IMR-90 (cell line): ENCODE data around the gene SPRYD7. TPM values are rescaled to one million over a fixed set of nuclear protein-coding genes. Genes with fewer than 3 reads are reported as not detected.
A peak's percentile ranks its signal among the peaks of the same experiment; 100 is the strongest.

ENCODE experiments used
- ATAC-seq: fragments of 200-7000 bp; cut with Tn5 transposase; 2 replicates; pipeline ENCODE4 v1.9.1; 2020; ENCODE audit warnings: low read depth, mild to moderate bottlenecking, moderate library complexity
- BruUV-seq: library from RNA; stranded (reverse); fragments of 400-500 nt; replicated peaks from 2 replicates; lab custom pipeline; 2021; lab: Mats Ljungman, UMichigan
- CTCF ChIA-PET: fragments of 300-600 bp; formaldehyde crosslinking; extraction: SDS; loops from one replicate; lab custom pipeline; 2021; ENCODE audit warnings: antibody characterized with exemption; lab: Yijun Ruan, JAX
- POLR2A ChIA-PET: fragments of 300-600 bp; sonication (Branson Sonifier 250); formaldehyde crosslinking; loops from one replicate; lab custom pipeline; 2022; ENCODE audit warnings: antibody characterized with exemption; ENCODE audit not compliant: unreplicated experiment; lab: Charles Lee
- DNase-seq: peaks from one replicate; pipeline ENCODE4 v3.0.0; 2013
- H2AFZ ChIP-seq: replicated peaks from 2 replicates; pipeline ENCODE3; 2013; ENCODE audit warnings: low read length, mild to moderate bottlenecking; ENCODE audit not compliant: poor library complexity
- H2AK5ac ChIP-seq: 2 replicates; pipeline ENCODE4 v1.6.1; 2013; ENCODE audit warnings: low read depth, low read length, inconsistent platforms
- H2AK9ac ChIP-seq: replicated peaks from 2 replicates; pipeline ENCODE3; 2013; ENCODE audit warnings: mild to moderate bottlenecking, low read depth, low read length, moderate library complexity; ENCODE audit not compliant: poor library complexity
- H2BK120ac ChIP-seq: 2 replicates; pipeline ENCODE4 v1.6.1; 2013; ENCODE audit warnings: low read depth, low read length, inconsistent platforms
- H2BK15ac ChIP-seq: 3 replicates; pipeline ENCODE4 v1.6.1; 2013; ENCODE audit warnings: low read depth, low read length, inconsistent platforms
- H2BK20ac ChIP-seq: 2 replicates; pipeline ENCODE4 v1.6.1; 2013; ENCODE audit warnings: low read depth, mild to moderate bottlenecking, inconsistent platforms, low read length, moderate library complexity
- H2BK5ac ChIP-seq: 2 replicates; pipeline ENCODE4 v1.6.1; 2013; ENCODE audit warnings: mild to moderate bottlenecking, low read depth, low read length, inconsistent platforms; ENCODE audit not compliant: poor library complexity, severe bottlenecking
- H3K14ac ChIP-seq: replicated peaks from 2 replicates; pipeline ENCODE4 v1.6.1; 2013; ENCODE audit warnings: low read depth, low read length, inconsistent platforms
- H3K18ac ChIP-seq: 2 replicates; pipeline ENCODE4 v1.6.1; 2013; ENCODE audit warnings: low read depth, low read length, control low read depth
- H3K23ac ChIP-seq: 2 replicates; pipeline ENCODE4 v1.6.1; 2013; ENCODE audit warnings: low read depth, low read length, inconsistent platforms
- H3K27ac ChIP-seq: 2 replicates; pipeline ENCODE4 v1.5.1; 2013; ENCODE audit warnings: mild to moderate bottlenecking, control low read depth, low read length; ENCODE audit not compliant: insufficient read depth
- H3K27me3 ChIP-seq: 2 replicates; pipeline ENCODE4 v1.6.1; 2013; ENCODE audit warnings: low read length; ENCODE audit not compliant: control insufficient read depth, insufficient read depth
- H3K36me3 ChIP-seq: 2 replicates; pipeline ENCODE4 v1.6.1; 2013; ENCODE audit warnings: low read length, mixed read lengths; ENCODE audit not compliant: control insufficient read depth, insufficient read depth
- H3K4ac ChIP-seq: 2 replicates; pipeline ENCODE4 v1.6.1; 2013; ENCODE audit warnings: low read depth, low read length, inconsistent platforms
- H3K4me1 ChIP-seq: 2 replicates; pipeline ENCODE4 v1.6.1; 2013; ENCODE audit warnings: low read length, mixed read lengths; ENCODE audit not compliant: control insufficient read depth, insufficient read depth
- H3K4me2 ChIP-seq: 2 replicates; pipeline ENCODE4 v1.6.1; 2013; ENCODE audit warnings: low read depth, mild to moderate bottlenecking, control low read depth, low read length, moderate library complexity
- H3K4me3 ChIP-seq: 2 replicates; pipeline ENCODE4 v1.5.1; 2013; ENCODE audit warnings: low read depth, mild to moderate bottlenecking, control low read depth, low read length, moderate library complexity; ENCODE audit not compliant: insufficient read depth
- H3K56ac ChIP-seq: 2 replicates; pipeline ENCODE4 v1.6.1; 2013; ENCODE audit warnings: low read length, inconsistent platforms; ENCODE audit not compliant: insufficient read depth; ENCODE audit errors: extremely low read depth
- H3K79me1 ChIP-seq, 2 experiments: 2 replicates each; pipeline ENCODE4 v1.6.1; 2013; ENCODE audit warnings: low read length in 2 of 2, inconsistent platforms in 1 of 2, low read depth in 1 of 2
- H3K9ac ChIP-seq: 2 replicates; pipeline ENCODE4 v1.6.1; 2013; ENCODE audit warnings: low read depth, low read length, control low read depth
- H3K9me1 ChIP-seq: 2 replicates; pipeline ENCODE4 v1.6.1; 2013; ENCODE audit warnings: low read length, inconsistent platforms; ENCODE audit not compliant: insufficient read depth
- H3K9me3 ChIP-seq: 2 replicates; pipeline ENCODE4 v1.6.1; 2013; ENCODE audit warnings: low read length; ENCODE audit not compliant: control insufficient read depth, insufficient read depth
- H4K20me1 ChIP-seq: 2 replicates; pipeline ENCODE4 v1.6.1; 2013; ENCODE audit warnings: low read length, inconsistent platforms; ENCODE audit not compliant: insufficient read depth
- H4K5ac ChIP-seq: 2 replicates; pipeline ENCODE4 v1.6.1; 2013; ENCODE audit warnings: mild to moderate bottlenecking, low read depth, low read length, control low read depth
- H4K8ac ChIP-seq, 2 experiments: 2 replicates each; pipeline ENCODE4 v1.6.1; 2013; ENCODE audit warnings: low read depth in 2 of 2, low read length in 2 of 2, control low read depth in 1 of 2, inconsistent platforms in 1 of 2
- H4K91ac ChIP-seq: 2 replicates; pipeline ENCODE4 v1.6.1; 2013; ENCODE audit warnings: low read depth, low read length, inconsistent platforms; ENCODE audit not compliant: insufficient read depth
- CEBPB ChIP-seq: IDR thresholded peaks from 2 replicates; pipeline ENCODE4 v1.6.1; 2012; ENCODE audit warnings: low read depth, low read length, improper control_type of control experiment
- MAFK ChIP-seq: IDR thresholded peaks from 2 replicates; pipeline ENCODE4 v1.6.1; 2012; ENCODE audit warnings: low read depth, low read length, improper control_type of control experiment
- RFX5 ChIP-seq: IDR thresholded peaks from 2 replicates; pipeline ENCODE4 v1.8.0; 2012; ENCODE audit warnings: low read depth, mild to moderate bottlenecking, low read length, moderate library complexity
- dilution Hi-C: fragments of 300-500 bp; cut with HindIII; formaldehyde crosslinking; loops from one replicate; pipeline ENCODE4 v1.14.3; 2018; ENCODE audit warnings: low sequenced_read_pairs; ENCODE audit not compliant: unreplicated experiment
- in situ Hi-C: fragments of 300-500 bp; cut with MboI; formaldehyde crosslinking; loops from 3 replicates; pipeline ENCODE4 v1.14.3; 2019; ENCODE audit warnings: low sequenced_read_pairs, inconsistent platforms, mixed read lengths
- intact Hi-C: fragments of 100-400 bp; cut with micrococcal nuclease; formaldehyde crosslinking; loops from 2 replicates; pipeline ENCODE4 v1.10.0; 2022
- microRNA-seq, 2 experiments: library from miRNA; stranded (forward) in 1 of 2; unstranded in 1 of 2; fragments of 10-50 nt in 1 of 2; fragments of <30 nt in 1 of 2; gene quantifications in 1 of 2; microRNA quantifications in 1 of 2; one replicate each; pipeline versions ENCODE3 to v1.1.0; 2013 to 2020; ENCODE audit not compliant: insufficient read depth in 1 of 2, insufficient read length in 1 of 2, unreplicated experiment in 1 of 2
- polyA plus RNA-seq, 3 experiments: library from polyadenylated mRNA; depleted of rRNA; stranded (reverse); fragments of >200 nt; gene quantifications; 2 replicates each; pipeline ENCODE4 v1.2.3, GENCODE V29; 2012; ENCODE audit warnings: low replicate concordance in 1 of 3
- small RNA-seq, 5 experiments: library from RNA; depleted of rRNA; stranded (forward); fragments of <200 nt; gene quantifications; one replicate each; pipeline ENCODE3, GENCODE V24; 2012
- total RNA-seq: library from RNA; depleted of rRNA; stranded (reverse); fragments of >200 nt; gene quantifications from 2 replicates; pipeline ENCODE4 v1.2.3, GENCODE V29; 2012; rRNA removed
- TF ChIP-seq, protein P1 (sequence below): fragments of 150-350 bp; IDR thresholded peaks from 2 replicates; pipeline ENCODE4 v1.6.1; 2016; ENCODE audit warnings: low read depth, mild to moderate bottlenecking, low read length, moderate library complexity, borderline replicate concordance

The SPRYD7 gene
- total and polyA plus RNA-seq, 2 of the 4 experiments (the other 2 are of a cell fraction): 5.6 to 20.2 TPM

- no peak overlapping the region for H3K27ac ChIP-seq
- H3K4ac ChIP-seq: no peak overlapping the region
- DNase-seq (no peak), ATAC-seq (no peak)
- H4K8ac ChIP-seq: no peak overlapping the region
- CTCF ChIA-PET: no interaction called here
- H3K9me1 ChIP-seq: peaks cover 5% of the 10 kb centered on the region
- no peak overlapping the region for H3K23ac ChIP-seq
- H2AK5ac ChIP-seq: no peak overlapping the region
- H2BK5ac ChIP-seq: no peak overlapping the region
- peaks cover 2% of the 10 kb centered on the region; the same call in 1 of the 2 replicates for H3K4me1 ChIP-seq
- no peak overlapping the region for H3K18ac ChIP-seq
- H2BK20ac ChIP-seq: 0 out of 2 replicates have a peak overlapping the region, but pooled peaks have one; percentile 34
- H4K5ac ChIP-seq: no peak overlapping the region
- no peak overlapping the region for H3K4me2 ChIP-seq
- H2AFZ ChIP-seq: no peak overlapping the region
- no peaks in the 10 kb centered on the region for H3K27me3 ChIP-seq
- in situ Hi-C loops: no loop called here
- no peak overlapping the region for H3K14ac ChIP-seq
- no peak overlapping the region for H3K9ac ChIP-seq
- dilution Hi-C loops: no loop called here
- no peaks in the 10 kb centered on the region for H3K36me3 ChIP-seq
- no peak overlapping the region for H3K4me3 ChIP-seq
- intact Hi-C loops: no loop called here
- POLR2A ChIA-PET: no interaction called here
- peak; percentile 39 for TF ChIP-seq CEBPB
- TF ChIP-seq MAFK: no peak
- no peak for TF ChIP-seq RFX5
- TF ChIP-seq, protein P1, sequence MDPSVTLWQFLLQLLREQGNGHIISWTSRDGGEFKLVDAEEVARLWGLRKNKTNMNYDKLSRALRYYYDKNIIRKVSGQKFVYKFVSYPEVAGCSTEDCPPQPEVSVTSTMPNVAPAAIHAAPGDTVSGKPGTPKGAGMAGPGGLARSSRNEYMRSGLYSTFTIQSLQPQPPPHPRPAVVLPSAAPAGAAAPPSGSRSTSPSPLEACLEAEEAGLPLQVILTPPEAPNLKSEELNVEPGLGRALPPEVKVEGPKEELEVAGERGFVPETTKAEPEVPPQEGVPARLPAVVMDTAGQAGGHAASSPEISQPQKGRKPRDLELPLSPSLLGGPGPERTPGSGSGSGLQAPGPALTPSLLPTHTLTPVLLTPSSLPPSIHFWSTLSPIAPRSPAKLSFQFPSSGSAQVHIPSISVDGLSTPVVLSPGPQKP: no peak
- H2AK9ac ChIP-seq: no peak overlapping the region
- no peaks in the 10 kb centered on the region for H4K20me1 ChIP-seq
- H2BK15ac ChIP-seq: peak overlapping the region; percentile 7; the same call in 2 of the 3 replicates
- no TSS peak for BruUV-seq
- no peak overlapping the region for H3K56ac ChIP-seq
- H3K79me1 ChIP-seq: no peaks in the 10 kb centered on the region
- H4K91ac ChIP-seq: no peak overlapping the region
- no peaks in the 10 kb centered on the region for H3K9me3 ChIP-seq
- H2BK120ac ChIP-seq: 0 out of 2 replicates have a peak overlapping the region, but pooled peaks have one; percentile 19
These were observed 71.6 kb downstream of the SPRYD7 start for GRCh38 chr13:49864509-49864908.

Small RNA genes within 50 kb of the gene (microRNA-seq; reads per million reads assigned to microRNA genes)
- gene RNY4P30 (ENCODE audit: insufficient read depth, insufficient read length) (not detected), gene RNY4P9 (ENCODE audit: insufficient read depth, insufficient read length) (not detected)

Small RNA genes within 50 kb of the gene (small RNA-seq; reads per million reads assigned to genes)
- gene RNY4P30: 0 reads per million in 5 experiments
- gene RNY4P9: 0 to 5.4 (median 0) reads per million in 5 experiments

Other genes with a start within 250 kb of the SPRYD7 start
- gene EBPL, start 244.9 kb downstream of the SPRYD7 start, total RNA-seq: 57.9 and 78.6 TPM in 2 replicates
- gene EBPL, start 244.9 kb downstream of the SPRYD7 start, polyA plus RNA-seq (2012; rRNA removed): 65.3 and 71.1 TPM in 2 replicates
- gene KPNA3, start 143.7 kb downstream of the SPRYD7 start, total RNA-seq: 48.6 and 63.6 TPM in 2 replicates
- 21.1 and 25.3 TPM in 2 replicates for gene KPNA3, start 143.7 kb downstream of the SPRYD7 start, polyA plus RNA-seq (2012; rRNA removed)
- gene TRIM13, start 60.7 kb upstream of the SPRYD7 start, total RNA-seq: 20.1 and 22.5 TPM in 2 replicates
- gene TRIM13, start 60.7 kb upstream of the SPRYD7 start, polyA plus RNA-seq (2012; rRNA removed): 10.2 and 12.0 TPM in 2 replicates
- 2.7 and 5.0 TPM in 2 replicates for gene KCNRG, start 79.1 kb upstream of the SPRYD7 start, total RNA-seq
- 0.51 and 0.66 TPM in 2 replicates for gene KCNRG, start 79.1 kb upstream of the SPRYD7 start, polyA plus RNA-seq (2012; rRNA removed)